Placental pericyte (primary cell): ENCODE results near the gene BHLHE41. TPM values are rescaled to one million over a fixed set of nuclear protein-coding genes. Genes with fewer than 3 reads are reported as not detected.

Source experiments
- total RNA-seq: library from RNA; depleted of rRNA; stranded (reverse); fragments of >200 nt; gene quantifications from 2 replicates; pipeline ENCODE4 v1.2.3, GENCODE V29; 2012

Gene BHLHE41
- total RNA-seq: 0.66 and 1.6 TPM in 2 replicates

DNA sequence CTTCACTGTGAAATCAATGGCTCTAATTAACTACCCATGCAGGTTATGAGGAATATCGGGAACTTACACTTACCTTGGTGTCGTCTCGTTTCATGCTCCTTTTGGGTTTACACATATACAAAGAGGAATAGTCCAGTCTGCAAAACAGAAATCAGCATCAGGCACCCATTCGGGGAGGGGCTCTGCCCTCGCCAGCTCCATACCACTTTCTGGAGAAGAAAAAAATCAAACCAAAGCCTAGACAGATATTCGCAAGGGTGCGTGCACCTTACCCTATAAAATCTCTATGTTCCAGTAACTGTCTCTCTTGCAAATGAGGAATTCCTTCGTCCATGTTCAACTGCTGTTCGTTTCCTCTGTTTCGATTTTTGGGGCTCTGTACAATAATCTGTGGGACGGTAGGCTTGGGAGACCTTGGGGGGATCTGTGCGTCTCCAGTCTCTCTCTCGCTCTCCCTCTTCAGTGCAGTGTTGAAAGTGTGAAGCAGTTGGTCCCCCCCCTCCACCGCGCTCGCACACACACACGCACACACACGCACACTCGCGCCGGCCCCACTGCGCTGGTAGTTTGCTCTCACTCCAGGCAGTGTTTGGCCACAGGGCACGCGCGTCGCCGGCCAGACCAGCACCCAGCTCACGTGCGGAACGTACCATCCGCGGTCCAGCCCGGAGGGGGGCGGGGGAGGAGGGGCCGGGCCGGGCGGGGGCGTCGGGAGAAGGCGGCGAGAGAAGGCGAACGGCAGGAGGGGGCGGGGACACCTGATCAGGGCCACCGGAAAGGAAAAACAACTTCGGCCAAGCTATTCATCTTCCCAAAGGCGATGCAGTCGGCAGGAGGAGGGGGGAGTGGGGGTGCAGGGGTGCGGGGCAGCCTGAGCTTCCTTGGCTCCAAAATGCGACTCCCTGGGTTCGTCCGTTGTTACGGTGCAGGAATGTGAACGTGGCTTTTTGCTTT, at the start of gene BHLHE41:
TSS of gene BHLHE41 (minus strand) at position 592 of the 954 bp plus-strand sequence. CDS start at position 334, 258 bp downstream.

Other genes with a start within 250 kb of the BHLHE41 start
- gene RASSF8, start 166.4 kb downstream of the BHLHE41 start, total RNA-seq: 54.9 and 80.6 TPM in 2 replicates
- gene SSPN, start 70.5 kb upstream of the BHLHE41 start, total RNA-seq: 2.2 and 8.4 TPM in 2 replicates